ENCODE data around the gene VAV3.

VAV3 gene

GRCh38 chr1:107679411-107679953, 285.5 kb downstream of the VAV3 start:
- DNase-seq (ENCODE audit: low read depth, low spot score): no peak
- H3K4me3 ChIP-seq (ENCODE audit: low read depth, low read length): no peak overlapping the region
- no peak for TF ChIP-seq CTCF (IDR thresholded peaks at IDR 0.05; ENCODE audit: insufficient read depth, low read length, missing control alignments)
- ChIA-PET POLR2A (no interaction called here), CTCF (interaction anchor here (1.5 kb wide), 1 partner anchor 11 kb away, joined by 5 read pairs; no protein-coding TSS in a partner anchor)

DNA sequence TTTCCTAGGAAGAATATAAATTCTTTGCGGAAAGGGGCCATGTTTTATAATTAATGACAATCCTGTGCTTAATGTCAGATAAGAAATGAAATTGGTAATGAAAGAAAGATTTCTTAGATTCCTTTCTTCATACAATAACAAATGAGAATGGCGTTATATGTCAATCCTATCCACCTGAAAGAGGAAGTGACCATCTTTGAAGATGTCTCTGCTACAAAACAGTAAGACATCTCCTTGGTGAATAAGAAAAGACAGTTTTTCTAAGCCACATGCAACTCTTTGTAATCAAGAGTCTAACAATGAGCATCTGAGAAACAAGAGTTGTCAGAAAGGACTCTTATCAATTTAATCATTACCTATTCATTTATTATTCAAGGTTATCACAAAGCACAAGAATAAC, 286.0 kb downstream of the VAV3 start:
- POLR2A ChIA-PET: no interaction called here
- CTCF ChIA-PET: interaction anchor here (1.5 kb wide), 1 partner anchor 10 kb away, joined by 5 read pairs; no protein-coding TSS in a partner anchor

DNA sequence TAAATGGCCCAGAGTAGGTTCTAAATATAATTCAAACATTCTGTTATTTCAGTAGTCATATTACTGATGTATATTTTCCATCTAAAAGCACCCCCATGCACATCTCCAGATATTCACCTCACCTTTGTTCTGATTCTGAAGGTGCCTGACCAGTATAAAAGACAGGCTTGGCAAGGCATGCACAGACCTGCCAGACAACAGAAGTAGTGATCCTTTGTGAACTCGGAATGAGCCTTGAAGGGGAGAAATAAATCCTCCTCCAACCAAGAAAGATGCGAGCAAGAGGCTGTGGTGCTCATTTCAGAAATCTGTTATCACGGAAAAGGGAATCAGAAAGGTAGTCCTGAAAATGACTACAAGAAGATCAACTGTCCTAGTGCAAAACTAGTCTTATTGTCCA, 287.3 kb downstream of the VAV3 start:
- ChIA-PET CTCF (no interaction called here), POLR2A (no interaction called here)
- no peak for DNase-seq (ENCODE audit: low read depth, low spot score)
- no peak for TF ChIP-seq CTCF (IDR thresholded peaks at IDR 0.05; ENCODE audit: insufficient read depth, low read length, missing control alignments)
- H3K4me3 ChIP-seq (ENCODE audit: low read depth, low read length): no peak overlapping the region

More for the DNA sequence above, 286.0 kb downstream of the VAV3 start:
- H3K4me3 ChIP-seq (ENCODE audit: low read depth, low read length): no peak overlapping the region
- TF ChIP-seq CTCF (IDR thresholded peaks at IDR 0.05; ENCODE audit: insufficient read depth, low read length, missing control alignments): no peak
- DNase-seq (ENCODE audit: low read depth, low spot score): no peak

DNA sequence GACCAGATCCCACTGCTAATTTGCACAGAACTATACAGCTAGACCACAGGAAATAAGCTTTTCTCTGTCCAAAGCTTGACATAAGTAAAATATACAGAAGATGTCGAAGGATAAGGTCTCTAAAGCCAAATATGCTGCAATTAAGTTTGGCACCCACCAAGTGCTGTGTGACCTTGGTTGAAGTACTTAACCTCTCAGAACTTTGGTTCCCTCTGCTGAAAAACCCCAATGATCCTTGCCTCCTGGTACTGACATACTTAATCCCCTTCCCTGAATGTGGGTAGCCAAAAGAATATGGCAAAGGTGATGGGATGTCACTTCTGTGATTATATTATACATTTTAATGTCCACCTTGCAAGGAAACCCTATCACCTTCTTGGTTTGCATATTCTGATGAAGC, 290.5 kb downstream of the VAV3 start:
- no peak overlapping the region for H3K4me3 ChIP-seq (ENCODE audit: low read depth, low read length)
- ChIA-PET POLR2A (no interaction called here), CTCF (interaction anchor here (1.6 kb wide), 1 partner anchor 15 kb away, joined by 4 read pairs; no protein-coding TSS in a partner anchor)
- TF ChIP-seq CTCF (IDR thresholded peaks at IDR 0.05; ENCODE audit: insufficient read depth, low read length, missing control alignments): no peak
- no peak for DNase-seq (ENCODE audit: low read depth, low spot score)

GRCh38 chr1:107673006-107673405, 292.0 kb downstream of the VAV3 start:
- no peak overlapping the region for H3K4me3 ChIP-seq (ENCODE audit: low read depth, low read length)
- ChIA-PET POLR2A (no interaction called here), CTCF (no interaction called here)
- no peak for DNase-seq (ENCODE audit: low read depth, low spot score)
- no peak for TF ChIP-seq CTCF (IDR thresholded peaks at IDR 0.05; ENCODE audit: insufficient read depth, low read length, missing control alignments)

GRCh38 chr1:107670397-107671040, 294.5 kb downstream of the VAV3 start:
- POLR2A ChIA-PET: no interaction called here
- TF ChIP-seq CTCF (IDR thresholded peaks at IDR 0.05; ENCODE audit: insufficient read depth, low read length, missing control alignments): no peak
- no peak overlapping the region for H3K4me3 ChIP-seq (ENCODE audit: low read depth, low read length)
- CTCF ChIA-PET: no interaction called here
- no peak for DNase-seq (ENCODE audit: low read depth, low spot score)

Measured in AG04449 (cell line).